ENCODE measurements around the gene DEFB110.

DEFB110 gene

DNA sequence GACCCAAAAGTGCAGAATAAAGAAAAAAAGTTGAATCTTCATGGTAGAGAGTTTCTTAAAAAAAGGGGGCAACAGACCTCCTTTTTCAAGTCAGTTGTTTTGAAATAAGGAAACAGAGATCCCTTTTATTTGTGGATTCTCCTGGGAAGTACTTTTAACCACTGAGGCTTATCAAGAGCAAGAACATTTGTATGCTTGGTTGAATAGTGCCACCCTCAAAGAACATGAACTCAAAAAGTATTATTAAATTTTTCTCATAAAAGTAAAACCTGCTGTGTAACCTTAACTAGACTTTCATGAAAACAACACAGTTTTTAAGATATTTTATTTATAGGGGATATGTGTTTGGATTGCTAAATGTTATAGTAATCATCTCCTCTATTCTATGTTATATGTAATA is at the start of gene DEFB110:
Gene DEFB110 (minus strand): TSS at position 101 of the 400 bp plus-strand sequence. CDS start 59 bp downstream, at position 42.
- no peaks in the 10 kb centered on the region for H3K4me1 Mint-ChIP-seq (ENCODE audit: low read depth)
- no peak for DNase-seq
- H3K27me3 Mint-ChIP-seq, result no peaks in the 10 kb centered on the region
- H3K27ac Mint-ChIP-seq, result no peak within 1 kb of the TSS
- no peaks in the 10 kb centered on the region for H3K9me3 Mint-ChIP-seq
- no peak within 1 kb of the TSS for H3K4me3 Mint-ChIP-seq
- no peaks in the 10 kb centered on the region for H3K36me3 Mint-ChIP-seq (ENCODE audit: low read depth)

DNA sequence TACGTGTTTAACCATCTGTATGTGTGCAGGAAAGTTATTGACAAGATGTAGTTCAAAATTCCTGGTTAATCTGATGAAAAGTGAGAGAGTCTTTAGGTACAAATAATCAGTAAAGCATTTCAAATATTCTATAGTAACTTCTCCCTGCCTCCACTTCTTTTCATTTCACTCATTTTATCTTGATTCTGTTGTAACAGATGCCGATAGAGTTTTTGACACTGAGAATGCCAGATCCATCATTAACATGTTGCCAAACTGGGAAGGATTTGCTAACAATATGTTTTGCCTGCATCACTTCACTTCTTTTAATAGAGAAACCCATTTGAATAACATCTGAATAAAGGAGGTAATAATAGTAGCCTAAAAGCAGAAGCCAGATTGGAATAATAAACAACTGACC is 48.3 kb upstream of the DEFB110 start:
- Mint-ChIP-seq H3K27ac (no peak overlapping the region), H3K4me1 (ENCODE audit: low read depth) (no peaks in the 10 kb centered on the region), H3K36me3 (ENCODE audit: low read depth) (no peaks in the 10 kb centered on the region), H3K27me3 (no peaks in the 10 kb centered on the region), H3K4me3 (no peak overlapping the region), H3K9me3 (peaks cover 2% of the 10 kb centered on the region)
- DNase-seq, result no peak

DNA sequence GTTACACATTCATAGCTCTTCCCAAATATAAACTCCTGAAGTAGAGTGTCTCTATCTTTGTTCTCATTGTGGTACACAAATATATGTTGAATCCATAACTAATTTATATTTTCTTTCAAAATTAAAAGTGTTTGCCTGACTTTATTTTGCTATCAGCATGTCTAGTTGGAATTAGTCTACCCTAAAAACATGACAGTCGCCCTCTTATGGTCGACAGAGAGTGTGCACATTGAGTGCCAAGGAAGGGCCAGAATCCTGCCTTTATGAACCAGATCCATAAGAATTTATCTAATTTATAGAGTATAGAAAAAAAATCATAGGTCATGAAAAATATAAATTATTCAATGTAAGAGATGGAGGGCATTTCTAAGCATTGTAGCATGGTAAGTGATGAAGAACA is 40.3 kb upstream of the DEFB110 start:
- Mint-ChIP-seq H3K27ac (no peak overlapping the region), H3K4me3 (no peak overlapping the region), H3K36me3 (ENCODE audit: low read depth) (no peaks in the 10 kb centered on the region), H3K27me3 (no peaks in the 10 kb centered on the region), H3K4me1 (ENCODE audit: low read depth) (no peaks in the 10 kb centered on the region), H3K9me3 (peaks cover 7% of the 10 kb centered on the region)
- no peak for DNase-seq

DNA sequence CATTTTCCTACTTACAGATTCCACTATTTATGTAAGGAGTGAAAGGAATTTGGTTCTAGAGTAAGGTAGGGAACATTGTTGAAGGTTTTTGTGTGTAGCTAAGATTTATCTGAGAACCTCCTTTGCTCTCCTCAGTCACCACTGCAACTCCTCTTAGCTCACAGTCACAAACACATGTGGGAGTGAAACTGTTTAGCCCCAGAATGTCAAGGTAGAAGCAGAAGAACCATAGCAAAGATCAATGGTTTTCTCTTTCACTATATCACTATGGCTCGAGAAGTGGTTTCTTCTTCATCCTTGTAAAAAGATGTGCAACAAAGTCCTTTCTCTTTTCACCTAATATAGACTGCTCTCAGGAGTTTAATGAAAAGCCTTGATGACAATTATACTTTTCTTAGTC is 34.4 kb upstream of the DEFB110 start:
- no peaks in the 10 kb centered on the region for H3K4me1 Mint-ChIP-seq (ENCODE audit: low read depth)
- H3K4me3 Mint-ChIP-seq, result no peak overlapping the region
- DNase-seq, result no peak
- H3K9me3 Mint-ChIP-seq, result no peaks in the 10 kb centered on the region
- no peaks in the 10 kb centered on the region for H3K36me3 Mint-ChIP-seq (ENCODE audit: low read depth)
- no peaks in the 10 kb centered on the region for H3K27me3 Mint-ChIP-seq
- H3K27ac Mint-ChIP-seq, result no peak overlapping the region

DNA sequence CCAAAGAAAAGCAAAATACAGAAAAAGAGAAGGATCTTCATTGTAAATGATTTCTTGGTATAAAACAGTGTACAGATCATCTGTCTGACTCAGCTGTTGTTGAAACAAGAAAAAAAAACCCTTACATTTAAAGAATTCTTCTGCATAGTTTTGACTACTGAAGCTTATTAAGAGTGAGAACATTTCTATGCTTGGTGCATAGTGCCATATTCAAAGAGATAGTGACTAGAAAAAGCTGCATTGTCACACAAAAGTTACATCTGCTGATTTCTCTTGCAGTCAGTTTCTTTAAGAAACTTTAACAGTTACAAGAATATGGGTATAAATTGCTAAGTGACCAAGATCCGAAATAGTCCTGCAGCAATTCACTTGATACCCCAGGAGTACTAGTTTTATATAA is 28.0 kb upstream of the DEFB110 start, which contains the start of gene DEFB112:
Gene DEFB112 (minus strand): TSS at position 101 of the 400 bp plus-strand sequence. CDS start 60 bp downstream, at position 41.
- DNase-seq, result no peak
- Mint-ChIP-seq H3K36me3 (ENCODE audit: low read depth) (no peaks in the 10 kb centered on the region), H3K9me3 (no peaks in the 10 kb centered on the region), H3K4me3 (no peak within 1 kb of the TSS), H3K27me3 (no peaks in the 10 kb centered on the region), H3K4me1 (ENCODE audit: low read depth) (no peaks in the 10 kb centered on the region), H3K27ac (no peak within 1 kb of the TSS)

DNA sequence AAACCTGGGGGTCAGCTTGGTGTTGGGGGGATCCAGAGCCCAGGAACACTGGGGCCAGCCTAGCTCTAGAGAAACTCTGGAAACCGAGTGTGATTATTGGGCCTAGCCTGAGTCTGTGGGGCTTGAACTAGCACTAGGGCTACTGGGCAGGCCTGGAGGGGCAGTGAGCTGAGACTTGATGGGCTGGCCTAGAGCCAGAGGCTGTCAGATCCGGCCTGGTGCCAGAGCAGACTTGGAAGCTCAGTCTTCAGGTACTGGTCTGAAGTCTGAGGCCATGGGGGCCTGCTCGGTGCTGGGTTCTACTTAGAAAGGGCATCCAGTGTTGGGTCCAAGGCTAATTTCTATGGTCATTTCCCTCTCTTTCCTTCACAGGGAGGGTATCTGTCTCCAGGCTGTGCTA is 25.2 kb upstream of the DEFB110 start:
- no peaks in the 10 kb centered on the region for H3K27me3 Mint-ChIP-seq
- no peak for DNase-seq
- no peak overlapping the region for H3K4me3 Mint-ChIP-seq
- peaks cover 2% of the 10 kb centered on the region for H3K9me3 Mint-ChIP-seq
- H3K27ac Mint-ChIP-seq, result no peak overlapping the region
- no peaks in the 10 kb centered on the region for H3K4me1 Mint-ChIP-seq (ENCODE audit: low read depth)
- H3K36me3 Mint-ChIP-seq (ENCODE audit: low read depth), result no peaks in the 10 kb centered on the region

DNA sequence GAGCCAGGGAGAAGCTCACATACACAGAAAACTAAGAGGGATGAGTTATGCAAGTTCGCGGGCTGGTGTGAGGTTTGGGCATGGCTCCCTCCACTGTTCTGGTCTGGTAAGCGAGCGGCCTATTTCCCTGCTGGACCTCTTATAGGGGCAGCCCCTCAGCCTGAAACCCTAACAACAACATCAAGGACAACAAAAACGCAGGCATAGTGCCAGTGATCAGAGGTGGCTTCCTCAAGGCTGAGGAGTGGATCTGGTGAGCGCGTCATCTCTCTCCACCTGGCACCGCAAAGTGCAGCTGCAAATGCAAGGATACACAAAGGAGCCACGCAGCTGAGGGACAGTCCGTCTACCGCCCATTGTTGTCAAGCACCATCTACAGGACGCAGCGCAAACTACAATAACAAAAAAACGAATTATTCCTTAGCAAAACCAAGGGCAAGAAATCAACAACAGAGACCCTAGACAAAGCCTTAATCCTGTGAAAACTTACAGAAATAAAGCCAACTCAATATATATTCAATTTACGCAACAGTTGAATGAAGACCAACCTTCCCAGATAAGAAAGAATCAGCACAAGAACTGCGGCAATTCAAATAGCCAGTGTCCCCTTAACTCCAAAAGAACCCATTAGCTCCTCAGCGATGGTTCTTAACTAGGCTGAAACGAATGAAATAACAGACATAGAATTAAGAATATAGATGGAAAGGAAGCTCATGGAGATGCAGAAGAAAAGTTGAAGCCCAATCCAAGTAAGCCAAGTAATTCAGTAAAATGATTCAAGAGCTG is 9.2 kb upstream of the DEFB110 start:
- H3K4me1 Mint-ChIP-seq (ENCODE audit: low read depth), result no peaks in the 10 kb centered on the region
- H3K4me3 Mint-ChIP-seq, result no peak overlapping the region
- H3K9me3 Mint-ChIP-seq, result peaks cover 12% of the 10 kb centered on the region
- H3K27me3 Mint-ChIP-seq, result no peaks in the 10 kb centered on the region
- no peaks in the 10 kb centered on the region for H3K36me3 Mint-ChIP-seq (ENCODE audit: low read depth)
- no peak overlapping the region for H3K27ac Mint-ChIP-seq
- no peak for DNase-seq

DNA sequence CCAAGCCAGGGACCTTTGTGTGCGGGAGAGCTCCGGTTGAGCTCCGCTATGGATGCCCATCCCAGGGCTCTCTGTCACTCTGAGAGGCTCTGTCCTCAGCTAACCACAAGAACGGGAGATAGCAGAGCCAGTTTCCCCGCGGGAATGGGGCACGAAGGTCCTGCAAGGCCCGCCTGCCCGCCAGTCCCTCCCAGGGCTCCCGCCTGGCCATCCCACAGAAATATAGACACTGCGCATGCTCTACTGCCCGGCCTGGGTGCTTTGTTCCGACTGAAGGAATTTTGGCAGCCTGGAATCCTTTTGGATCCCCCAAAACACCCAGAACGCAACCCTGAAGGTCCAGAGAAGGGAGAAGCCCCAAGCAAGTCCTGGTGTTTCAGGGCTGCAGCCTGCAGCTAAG is 8.6 kb upstream of the DEFB110 start:
- no peaks in the 10 kb centered on the region for H3K27me3 Mint-ChIP-seq
- no peaks in the 10 kb centered on the region for H3K4me1 Mint-ChIP-seq (ENCODE audit: low read depth)
- DNase-seq, result no peak
- H3K4me3 Mint-ChIP-seq, result no peak overlapping the region
- no peak overlapping the region for H3K27ac Mint-ChIP-seq
- H3K36me3 Mint-ChIP-seq (ENCODE audit: low read depth), result no peaks in the 10 kb centered on the region
- H3K9me3 Mint-ChIP-seq, result peaks cover 10% of the 10 kb centered on the region

DNA sequence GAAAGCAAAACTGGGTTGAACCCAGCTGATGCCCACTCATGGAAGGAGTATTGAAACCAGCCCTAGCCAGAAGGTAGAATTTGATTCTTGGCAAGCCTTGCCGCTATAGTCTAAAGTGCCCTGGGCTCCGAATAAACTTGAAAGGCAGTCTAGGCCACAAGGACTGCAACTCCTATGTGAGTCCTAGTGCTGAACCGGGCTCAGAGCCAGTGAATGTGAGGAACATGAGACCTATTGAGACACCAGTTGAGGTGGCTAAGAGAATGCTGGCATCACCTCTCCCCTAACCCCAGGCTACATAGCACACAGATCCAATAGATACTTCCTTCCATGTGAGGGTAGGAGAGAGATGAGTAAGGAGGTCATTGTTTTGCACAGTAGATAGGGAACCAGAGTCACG is 3.5 kb upstream of the DEFB110 start:
- H3K9me3 Mint-ChIP-seq, result peaks cover 2% of the 10 kb centered on the region
- H3K4me3 Mint-ChIP-seq, result no peak overlapping the region
- no peak for DNase-seq
- H3K27ac Mint-ChIP-seq, result no peak overlapping the region
- no peaks in the 10 kb centered on the region for H3K4me1 Mint-ChIP-seq (ENCODE audit: low read depth)
- H3K27me3 Mint-ChIP-seq, result no peaks in the 10 kb centered on the region
- no peaks in the 10 kb centered on the region for H3K36me3 Mint-ChIP-seq (ENCODE audit: low read depth)

DNA sequence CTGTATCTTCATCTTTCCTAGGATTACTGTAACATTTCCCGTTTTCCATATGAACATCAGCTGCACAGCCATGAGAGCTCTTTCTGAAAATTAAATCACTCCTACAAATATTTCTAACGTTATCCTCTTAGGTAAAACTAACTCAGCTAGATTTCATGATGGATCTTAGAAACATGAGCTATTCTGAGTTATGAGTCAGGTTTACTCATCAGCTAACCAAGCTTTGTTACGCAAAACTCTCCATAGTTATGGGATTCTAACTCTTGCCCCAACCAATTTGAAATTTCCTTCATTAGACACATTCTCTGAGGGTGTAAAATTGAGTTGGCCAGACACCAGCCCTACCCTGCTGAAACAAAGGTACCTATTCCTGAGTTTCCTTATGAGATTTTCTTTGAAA is 14.0 kb downstream of the DEFB110 start:
- no peak for DNase-seq
- H3K4me3 Mint-ChIP-seq, result no peak overlapping the region

DNA sequence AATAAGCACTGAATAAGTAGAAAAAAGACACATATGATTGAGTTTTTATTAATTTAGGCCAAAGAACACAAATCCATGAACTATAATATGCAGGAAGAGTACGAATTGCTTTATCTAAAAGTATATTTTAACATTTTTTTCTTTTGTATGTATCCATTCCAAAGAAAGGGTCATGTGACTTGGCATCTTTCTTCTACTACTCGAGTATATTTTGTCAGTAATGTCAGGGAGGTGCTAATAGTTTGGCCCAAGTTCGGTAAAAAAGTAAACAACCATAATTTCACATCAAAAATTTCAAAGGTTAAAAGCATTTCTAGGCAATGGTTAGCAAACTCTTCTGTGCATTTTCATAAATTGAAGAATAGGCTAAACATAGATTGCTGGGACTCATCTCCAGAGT is 18.7 kb downstream of the DEFB110 start:
- no peak overlapping the region for H3K27ac Mint-ChIP-seq
- DNase-seq, result no peak
- no peaks in the 10 kb centered on the region for H3K27me3 Mint-ChIP-seq
- no peaks in the 10 kb centered on the region for H3K36me3 Mint-ChIP-seq (ENCODE audit: low read depth)
- H3K4me3 Mint-ChIP-seq, result no peak overlapping the region
- H3K4me1 Mint-ChIP-seq (ENCODE audit: low read depth), result no peaks in the 10 kb centered on the region
- H3K9me3 Mint-ChIP-seq, result peaks cover 3% of the 10 kb centered on the region

More for the DNA sequence above, 14.0 kb downstream of the DEFB110 start:
- H3K9me3 Mint-ChIP-seq, result peaks cover 3% of the 10 kb centered on the region
- H3K27me3 Mint-ChIP-seq, result no peaks in the 10 kb centered on the region
- no peaks in the 10 kb centered on the region for H3K4me1 Mint-ChIP-seq (ENCODE audit: low read depth)
- no peaks in the 10 kb centered on the region for H3K36me3 Mint-ChIP-seq (ENCODE audit: low read depth)
- H3K27ac Mint-ChIP-seq, result no peak overlapping the region

DNA sequence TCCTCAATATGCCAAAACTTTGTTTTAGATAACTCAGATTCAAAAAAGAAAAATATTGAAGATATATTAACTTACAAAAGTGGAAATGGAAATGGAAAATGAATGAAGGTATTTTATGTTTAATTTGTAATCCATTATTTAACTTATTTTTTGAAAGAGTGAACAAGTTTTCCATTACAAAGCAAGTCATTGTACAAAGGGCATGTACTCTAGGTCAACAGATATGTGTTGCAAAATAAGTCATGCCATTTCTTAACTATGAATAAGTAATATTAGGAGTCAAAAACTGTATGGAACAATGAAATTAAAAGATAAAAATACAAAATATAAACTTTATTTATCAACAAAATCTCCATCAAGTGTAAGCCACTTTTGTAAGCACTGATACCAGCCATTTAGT is 26.5 kb downstream of the DEFB110 start:
- no peaks in the 10 kb centered on the region for H3K4me1 Mint-ChIP-seq (ENCODE audit: low read depth)
- no peaks in the 10 kb centered on the region for H3K36me3 Mint-ChIP-seq (ENCODE audit: low read depth)
- DNase-seq, result no peak
- H3K9me3 Mint-ChIP-seq, result peaks cover 2% of the 10 kb centered on the region
- H3K27me3 Mint-ChIP-seq, result no peaks in the 10 kb centered on the region
- H3K27ac Mint-ChIP-seq, result no peak overlapping the region
- H3K4me3 Mint-ChIP-seq, result no peak overlapping the region

DNA sequence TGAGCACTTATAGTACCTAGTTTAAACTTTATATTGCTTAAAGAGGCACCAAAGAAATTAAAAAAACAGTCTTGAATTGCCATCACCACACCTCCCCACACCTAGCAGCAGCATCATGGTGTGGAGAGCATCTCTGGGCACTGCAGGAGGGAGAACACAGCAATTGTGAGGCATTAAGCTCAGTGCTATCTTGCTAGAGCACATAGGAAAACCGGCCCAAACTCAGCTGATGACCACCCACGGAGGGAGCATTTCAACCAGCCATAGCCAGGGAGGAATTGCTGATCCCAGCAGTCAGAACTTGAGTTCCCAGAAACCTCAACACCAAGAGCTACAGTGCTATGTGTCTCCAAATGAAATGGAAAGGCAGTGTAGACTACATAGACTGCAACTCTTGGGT is 32.9 kb downstream of the DEFB110 start:
- Mint-ChIP-seq H3K4me1 (ENCODE audit: low read depth) (no peaks in the 10 kb centered on the region), H3K27ac (no peak overlapping the region), H3K27me3 (no peaks in the 10 kb centered on the region), H3K4me3 (no peak overlapping the region), H3K9me3 (no peaks in the 10 kb centered on the region), H3K36me3 (ENCODE audit: low read depth) (no peaks in the 10 kb centered on the region)
- DNase-seq, result no peak

DNA sequence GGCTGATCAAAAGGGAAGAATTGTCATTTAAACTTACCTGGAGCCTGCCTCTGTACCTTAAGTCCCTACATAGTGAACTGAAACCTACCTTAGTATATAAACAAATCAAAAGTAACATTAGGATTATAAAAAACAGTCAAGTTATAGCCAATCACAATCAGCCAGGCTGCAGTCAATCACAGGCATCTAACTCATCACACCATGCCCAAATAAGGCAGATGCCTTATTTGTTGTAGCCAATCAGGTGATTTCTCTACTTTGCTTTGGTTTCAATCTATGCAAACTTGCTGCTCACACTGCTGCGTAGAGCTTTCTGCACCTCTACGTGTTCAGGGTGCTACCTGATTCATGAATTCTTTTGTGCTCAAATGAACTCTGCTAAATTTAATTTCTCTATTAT is 34.0 kb downstream of the DEFB110 start:
- Mint-ChIP-seq H3K27ac (no peak overlapping the region), H3K27me3 (no peaks in the 10 kb centered on the region), H3K36me3 (ENCODE audit: low read depth) (no peaks in the 10 kb centered on the region), H3K4me1 (ENCODE audit: low read depth) (no peaks in the 10 kb centered on the region), H3K9me3 (no peaks in the 10 kb centered on the region), H3K4me3 (no peak overlapping the region)
- DNase-seq, result no peak

DNA sequence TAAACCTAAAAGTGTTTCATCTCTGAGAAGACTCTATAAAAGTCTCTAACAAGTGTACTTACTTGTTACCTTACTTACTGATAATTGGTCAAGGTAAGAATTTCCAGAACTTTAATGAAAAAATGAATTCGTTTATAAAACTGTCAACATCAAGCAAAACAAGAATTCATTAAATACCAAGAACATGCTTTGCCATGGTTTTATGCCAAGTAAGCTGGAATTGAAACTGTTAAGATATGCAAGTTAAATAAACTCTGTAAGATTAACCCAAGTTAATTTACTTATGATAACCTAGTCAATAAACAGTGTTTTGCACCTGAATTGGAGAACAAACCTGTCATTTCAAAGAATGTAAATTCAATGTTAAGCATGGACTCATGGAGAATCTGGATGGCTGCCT is 35.2 kb downstream of the DEFB110 start:
- no peak overlapping the region for H3K4me3 Mint-ChIP-seq
- no peak for DNase-seq
- H3K36me3 Mint-ChIP-seq (ENCODE audit: low read depth), result no peaks in the 10 kb centered on the region
- H3K4me1 Mint-ChIP-seq (ENCODE audit: low read depth), result no peaks in the 10 kb centered on the region
- H3K9me3 Mint-ChIP-seq, result no peaks in the 10 kb centered on the region
- no peak overlapping the region for H3K27ac Mint-ChIP-seq
- H3K27me3 Mint-ChIP-seq, result no peaks in the 10 kb centered on the region

DNA sequence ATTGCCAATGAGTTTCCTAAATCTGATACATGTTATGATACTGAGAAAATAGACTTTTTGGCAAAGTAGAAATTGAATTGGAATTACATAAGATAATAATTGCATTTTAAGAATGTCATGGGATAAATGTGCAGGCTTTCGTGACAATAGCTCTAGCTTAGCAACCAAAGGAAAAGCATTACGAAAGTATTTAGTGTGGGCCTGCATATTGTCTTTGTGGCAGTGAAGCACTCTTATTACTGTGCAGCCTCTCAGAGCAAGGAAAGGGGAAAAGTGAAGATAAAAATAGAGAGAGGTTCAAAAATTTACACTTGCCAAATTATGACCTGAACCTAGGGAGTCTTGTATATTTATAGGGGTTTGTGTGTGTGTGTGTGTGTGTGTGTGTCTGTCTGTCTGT is 39.7 kb downstream of the DEFB110 start:
- H3K4me1 Mint-ChIP-seq (ENCODE audit: low read depth), result peaks cover 7% of the 10 kb centered on the region
- no peak for DNase-seq
- no peaks in the 10 kb centered on the region for H3K27me3 Mint-ChIP-seq
- no peak overlapping the region for H3K27ac Mint-ChIP-seq
- H3K4me3 Mint-ChIP-seq, result no peak overlapping the region
- no peaks in the 10 kb centered on the region for H3K9me3 Mint-ChIP-seq
- no peaks in the 10 kb centered on the region for H3K36me3 Mint-ChIP-seq (ENCODE audit: low read depth)
